Islet precursor cell (in vitro differentiated cells): Measurements from ENCODE around the gene ROR1.
"Not testable (repeated sequence)": the region's sequence is repeated elsewhere in the genome, so short reads cannot be mapped to it uniquely, and the experiment has no call there.

Source experiments
- DNase-seq: peaks from one replicate; pipeline ENCODE4 v3.0.0-alpha.2; 2018

The ROR1 gene

DNA sequence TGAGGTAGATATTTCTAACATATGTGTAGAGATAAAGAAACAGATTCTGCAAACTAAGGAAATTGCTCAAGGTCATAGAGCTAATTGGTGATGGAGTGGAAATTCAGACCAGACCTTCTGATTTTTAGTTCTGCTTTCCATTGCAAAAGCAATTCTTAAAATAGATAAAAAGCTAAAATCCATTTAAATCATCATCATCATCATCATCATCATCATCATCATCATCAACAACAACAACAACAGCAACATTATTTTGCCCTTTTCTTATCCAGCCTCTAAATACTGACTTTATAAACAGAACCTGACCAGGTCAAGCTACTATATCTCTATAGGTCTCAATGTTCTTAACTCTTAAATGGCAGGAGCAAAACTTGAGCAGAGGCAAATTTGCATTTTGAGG is 14.0 kb upstream of the ROR1 start:
- DNase-seq = no peak

DNA sequence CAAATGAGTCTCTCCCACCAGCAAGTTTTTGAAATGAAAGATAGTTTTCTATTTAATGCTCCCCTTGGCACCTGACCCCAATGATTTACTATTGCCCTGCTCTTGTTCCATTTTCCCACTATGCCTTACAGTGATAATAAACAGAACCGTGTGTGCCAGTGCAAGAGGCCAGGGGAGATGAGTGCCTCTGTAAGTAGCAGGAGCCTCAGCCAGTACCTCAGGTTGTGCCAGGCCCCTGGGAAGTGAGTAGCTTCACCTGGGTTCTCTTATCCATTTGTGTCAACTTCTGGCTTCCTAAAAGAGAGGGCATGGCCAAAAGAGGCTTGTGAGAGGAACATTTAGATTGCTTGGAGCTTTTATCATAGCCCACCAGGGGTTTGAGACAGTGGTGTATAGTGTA is 3.4 kb upstream of the ROR1 start:
- no peak for DNase-seq

DNA sequence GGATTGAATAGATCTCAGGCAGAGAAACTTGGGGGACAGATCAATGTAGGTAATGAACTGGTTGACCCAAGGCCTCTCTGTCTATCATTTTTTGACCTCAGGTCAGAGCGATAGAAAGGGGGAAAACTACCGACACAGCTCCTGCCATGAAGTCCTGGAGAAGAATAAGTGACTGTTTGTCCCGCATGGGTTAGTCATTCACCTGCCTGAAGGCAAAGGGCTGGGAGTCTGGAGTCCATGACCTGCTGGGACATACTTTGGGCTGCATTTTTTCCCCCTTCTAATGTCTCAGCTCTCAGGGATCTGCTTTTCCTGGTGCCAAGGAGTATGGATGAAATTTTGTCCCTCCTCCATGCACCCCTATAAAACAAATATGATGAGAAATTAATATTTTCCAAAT is 1.6 kb upstream of the ROR1 start:
- peak; percentile 92 for DNase-seq

DNA sequence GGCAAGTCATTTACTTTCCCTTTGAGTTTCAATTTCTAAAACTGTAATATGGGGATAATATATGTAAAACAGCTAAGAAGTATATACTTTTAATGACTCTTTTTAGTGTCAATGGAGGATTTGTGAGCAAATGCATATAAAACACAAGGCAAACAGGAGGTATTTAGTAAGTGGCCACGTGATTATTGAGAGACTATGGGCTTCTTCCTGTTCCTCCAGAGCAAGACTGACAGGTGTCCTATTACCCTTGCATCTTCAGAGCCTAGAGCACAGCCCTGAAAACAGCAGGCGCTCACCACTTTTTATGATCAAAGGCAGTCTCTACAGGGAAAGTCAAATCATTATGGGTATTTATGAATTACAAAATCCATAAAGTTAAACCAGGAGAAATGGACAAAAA is 941 bp upstream of the ROR1 start:
- DNase-seq = no peak

DNA sequence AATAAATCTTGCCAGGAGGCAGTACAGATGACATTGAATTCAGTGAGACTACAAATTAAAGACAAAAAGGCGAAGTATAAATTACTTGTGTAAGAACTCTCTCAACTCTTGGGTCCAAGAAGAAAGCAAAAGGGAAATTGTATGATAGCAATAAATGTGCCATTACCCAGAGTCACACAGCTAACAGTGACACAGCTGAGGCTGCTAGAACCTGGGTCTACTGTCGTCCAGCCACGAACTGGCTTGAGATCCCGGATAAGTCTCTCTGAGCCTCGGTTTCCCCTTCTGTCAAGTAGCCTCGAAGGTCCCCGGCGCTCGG is 362 bp upstream of the ROR1 start:
- DNase-seq = no peak

DNA sequence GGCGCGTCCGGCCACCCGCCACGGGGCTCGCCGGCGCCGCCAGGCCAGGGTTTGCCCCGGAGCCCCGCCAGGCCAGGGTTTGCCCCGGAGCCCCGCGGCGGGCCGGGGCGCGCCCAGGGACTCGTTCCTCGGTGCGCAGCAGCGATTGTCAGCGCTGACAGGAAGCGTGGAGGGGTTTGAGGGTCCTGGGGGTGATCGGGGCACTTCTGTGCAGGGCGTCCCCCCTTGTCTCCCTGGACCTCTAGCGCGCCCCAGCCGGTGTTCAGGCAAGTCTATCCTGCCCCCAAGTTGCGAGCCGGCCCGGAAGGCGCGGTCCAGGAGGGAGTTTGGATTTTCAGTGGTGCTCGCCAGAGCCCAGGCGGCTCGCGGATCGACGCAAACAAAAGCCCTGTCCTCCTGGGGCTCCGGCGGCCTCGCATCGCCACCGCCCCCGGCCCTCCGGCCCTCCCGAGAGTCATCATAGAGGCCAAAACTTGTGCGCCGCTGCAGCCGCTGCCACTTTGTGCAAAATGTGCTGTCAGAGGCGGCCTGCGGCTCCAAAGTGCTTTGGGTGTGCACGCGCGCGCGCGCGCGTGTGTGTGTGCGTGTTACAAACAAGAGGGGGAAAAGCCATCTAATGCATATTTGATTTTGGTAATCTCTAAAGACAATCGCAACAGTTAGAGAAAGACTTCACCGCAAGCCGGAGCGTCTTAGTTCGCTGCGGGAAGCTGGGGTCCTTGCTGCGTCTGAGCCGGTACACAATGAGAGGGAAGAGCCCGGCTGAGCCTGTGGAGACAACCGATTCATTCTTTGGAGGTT is 1.0 kb downstream of the ROR1 start:
- DNase-seq = peak; percentile 70

DNA sequence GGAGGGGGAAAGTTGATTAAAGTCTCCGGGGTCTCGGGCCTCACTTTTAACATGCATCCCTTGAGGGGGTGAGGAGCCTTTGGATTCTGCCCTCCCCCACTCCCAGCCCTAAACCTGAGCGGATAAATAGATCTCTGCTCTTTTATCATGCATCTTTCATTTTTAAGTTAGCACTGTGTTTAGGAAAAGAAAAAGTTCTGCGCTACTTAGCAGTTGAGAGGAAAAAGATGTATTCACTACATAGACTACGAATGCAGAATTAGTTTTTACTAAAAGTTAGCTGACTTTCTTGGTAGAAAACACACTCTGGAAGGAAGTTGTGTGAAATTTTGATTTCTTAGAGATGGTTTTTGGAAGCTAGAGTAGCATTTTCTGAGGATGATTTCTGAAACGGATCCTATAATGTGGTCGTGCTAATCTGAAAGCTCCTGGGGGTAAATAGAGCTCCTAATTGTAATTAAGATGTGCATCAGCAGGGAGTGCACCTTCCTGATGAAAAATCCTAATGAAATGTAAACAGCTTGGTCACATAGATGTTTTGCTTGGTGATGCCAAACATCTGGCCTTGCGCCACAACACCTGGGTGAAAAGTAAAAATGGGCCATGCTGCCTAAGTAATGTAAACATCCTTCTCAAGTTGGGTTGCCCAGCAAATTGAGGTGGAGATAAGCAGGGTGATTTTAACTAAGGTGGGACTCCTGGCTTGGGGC is 1.8 kb downstream of the ROR1 start:
- no peak for DNase-seq

DNA sequence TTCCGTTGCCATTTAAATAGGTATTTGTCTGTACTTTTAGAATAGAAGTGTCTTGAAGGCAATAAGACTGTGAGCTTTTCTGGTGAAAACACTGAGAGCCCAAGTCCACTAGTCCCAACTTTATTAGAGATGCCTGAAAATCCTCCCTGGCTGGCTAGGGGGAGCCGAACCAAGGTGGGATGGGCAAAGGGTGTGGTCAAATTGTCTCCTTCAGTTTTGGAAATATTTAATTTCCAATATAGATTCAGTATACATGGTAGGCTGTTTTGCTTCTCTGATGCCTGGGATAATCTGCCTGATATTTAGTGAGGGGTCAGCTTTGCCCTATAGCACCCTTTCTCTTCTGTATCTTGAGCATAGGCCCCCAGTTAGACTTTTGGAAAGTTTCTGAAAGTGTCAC is 3.5 kb downstream of the ROR1 start:
- DNase-seq = no peak

DNA sequence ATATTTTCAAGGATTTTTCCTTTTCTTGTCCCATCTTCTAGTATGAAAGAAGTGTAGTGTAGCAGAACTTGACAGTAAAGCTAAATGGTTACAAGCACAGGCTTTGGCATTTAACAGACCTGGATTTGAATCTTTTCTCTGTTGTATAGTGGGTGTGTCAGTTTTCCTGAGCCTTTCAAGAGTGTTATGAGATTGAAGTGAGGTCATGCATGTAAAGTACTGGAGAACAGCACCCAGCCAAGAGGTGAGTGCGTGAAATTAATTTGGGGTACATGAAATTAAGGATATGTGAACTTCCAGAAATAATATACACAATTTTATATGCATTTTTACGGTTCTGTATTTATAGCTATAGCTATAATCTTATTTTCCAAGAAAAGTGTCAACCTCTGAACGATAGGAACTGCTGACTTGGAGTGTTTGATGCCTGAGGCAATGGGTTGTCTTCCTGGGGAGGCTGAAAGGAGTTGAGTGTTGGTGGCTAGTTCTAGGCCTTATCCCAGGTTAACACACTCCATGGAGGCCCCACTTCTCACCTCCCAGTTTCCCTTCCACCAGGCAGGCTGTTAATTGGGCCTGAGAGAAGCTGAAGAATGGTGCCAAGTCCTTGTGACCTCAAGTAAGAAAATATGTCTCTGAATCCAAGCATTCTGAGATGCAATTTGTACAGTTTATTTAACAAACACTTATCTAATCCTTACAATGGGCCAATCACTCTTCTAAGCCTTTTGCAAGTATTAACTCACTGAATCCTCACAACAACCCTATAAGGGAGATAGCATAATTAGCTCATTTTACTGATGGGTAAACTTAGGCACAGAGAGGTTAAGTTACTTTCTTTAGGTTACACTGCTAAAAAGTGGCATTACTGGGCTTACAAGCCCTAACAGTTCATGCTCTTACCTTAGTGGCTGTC is 4.4 kb downstream of the ROR1 start:
- DNase-seq = no peak

DNA sequence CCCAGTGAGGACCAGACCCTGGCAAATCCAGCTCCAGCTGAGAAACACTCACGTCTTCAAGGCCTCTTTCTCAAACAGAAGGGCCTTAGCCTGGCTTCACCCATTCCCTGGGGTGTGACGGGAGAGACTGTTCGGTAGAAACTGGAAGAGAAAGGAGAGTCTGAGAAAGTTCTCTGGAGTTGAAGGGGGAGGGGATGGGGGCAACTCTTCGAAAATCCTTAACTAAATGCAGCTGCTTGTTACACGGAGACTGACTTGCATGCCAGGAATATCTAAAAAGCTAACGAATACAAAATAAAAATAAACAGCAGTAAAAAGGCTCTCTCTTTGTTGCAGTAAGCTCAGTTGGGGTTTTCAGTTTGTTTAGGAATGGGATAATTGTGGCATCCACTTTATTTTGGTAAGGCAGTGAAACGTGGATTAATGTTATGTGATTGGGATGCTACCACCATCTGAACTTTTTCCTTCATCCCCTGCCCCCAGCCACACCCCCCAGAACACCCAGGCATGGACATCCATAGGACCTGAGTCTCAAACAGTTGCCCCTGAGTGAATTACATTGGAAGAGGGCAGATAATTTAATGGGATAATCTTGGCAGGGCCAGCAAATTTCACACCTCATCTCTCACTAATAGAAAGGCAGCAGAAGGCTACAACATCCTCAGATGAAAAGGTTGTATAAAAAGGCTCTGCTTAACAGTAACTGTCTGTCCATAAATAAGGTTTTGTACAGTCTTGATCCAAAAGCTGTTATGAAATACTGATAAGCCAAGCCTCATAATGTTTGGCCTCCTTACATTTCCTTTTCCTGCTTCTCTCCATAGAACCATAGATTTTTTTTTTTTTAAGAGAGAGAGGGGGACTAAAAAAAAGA is 5.8 kb downstream of the ROR1 start:
- DNase-seq = peak; percentile 72

DNA sequence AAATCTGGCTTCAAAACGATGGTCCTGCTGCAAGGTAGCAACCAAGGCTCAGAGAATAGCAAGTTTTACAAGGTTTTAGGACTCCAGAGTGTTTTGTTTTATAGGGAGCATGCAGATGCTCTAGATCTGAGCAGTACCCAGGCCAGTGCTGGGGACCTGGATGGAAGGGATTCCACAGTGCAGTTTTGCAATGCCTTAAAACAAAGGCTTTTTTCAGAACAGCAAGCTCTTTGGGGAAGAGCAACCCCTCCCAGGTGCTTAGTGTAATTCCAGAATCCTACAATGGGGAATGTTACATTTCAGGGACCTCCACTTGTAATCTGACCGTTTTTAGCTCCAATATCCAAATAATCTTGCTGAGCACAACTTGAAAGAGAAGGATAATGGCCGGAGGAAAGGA is 6.7 kb downstream of the ROR1 start:
- peak; percentile 68 for DNase-seq

DNA sequence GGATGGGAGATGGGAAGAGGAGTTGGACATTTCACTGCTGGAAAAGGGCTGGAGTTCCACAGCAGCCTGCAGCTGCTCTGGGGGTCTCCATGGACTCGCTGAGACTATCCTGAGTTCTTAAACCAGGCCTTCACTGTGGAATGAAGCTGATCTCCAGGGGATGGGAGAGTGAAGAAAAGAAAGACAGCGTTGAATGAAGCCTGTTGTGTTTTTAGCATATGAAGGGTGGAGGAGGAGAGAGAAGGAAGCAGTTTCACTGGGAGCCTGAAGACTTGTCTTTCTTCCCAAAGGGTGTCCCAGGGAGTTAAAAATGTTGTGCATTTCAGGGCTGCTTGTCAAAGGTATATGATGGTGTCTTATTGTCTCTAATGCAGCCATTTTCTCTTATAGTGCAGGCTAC is 9.2 kb downstream of the ROR1 start:
- no peak for DNase-seq

DNA sequence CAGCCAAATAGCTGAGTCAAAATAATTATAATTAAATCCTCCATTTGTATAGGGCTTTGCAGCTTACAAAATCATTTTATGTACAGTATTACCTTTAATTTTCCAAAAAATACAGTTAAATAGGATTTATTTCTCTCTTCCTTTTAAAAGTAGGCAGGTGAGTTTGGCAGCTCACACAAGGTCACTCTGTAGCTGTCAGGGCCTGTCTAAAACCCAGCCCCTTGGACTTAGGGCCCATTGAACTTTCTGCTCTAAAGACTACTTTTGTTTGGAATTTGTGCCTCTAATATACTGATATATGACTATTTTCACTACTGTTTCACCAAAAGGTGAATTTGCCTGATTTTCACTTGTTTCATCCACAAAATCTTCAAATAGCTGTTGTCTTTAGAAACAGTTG is 10.3 kb downstream of the ROR1 start:
- DNase-seq = no peak

DNA sequence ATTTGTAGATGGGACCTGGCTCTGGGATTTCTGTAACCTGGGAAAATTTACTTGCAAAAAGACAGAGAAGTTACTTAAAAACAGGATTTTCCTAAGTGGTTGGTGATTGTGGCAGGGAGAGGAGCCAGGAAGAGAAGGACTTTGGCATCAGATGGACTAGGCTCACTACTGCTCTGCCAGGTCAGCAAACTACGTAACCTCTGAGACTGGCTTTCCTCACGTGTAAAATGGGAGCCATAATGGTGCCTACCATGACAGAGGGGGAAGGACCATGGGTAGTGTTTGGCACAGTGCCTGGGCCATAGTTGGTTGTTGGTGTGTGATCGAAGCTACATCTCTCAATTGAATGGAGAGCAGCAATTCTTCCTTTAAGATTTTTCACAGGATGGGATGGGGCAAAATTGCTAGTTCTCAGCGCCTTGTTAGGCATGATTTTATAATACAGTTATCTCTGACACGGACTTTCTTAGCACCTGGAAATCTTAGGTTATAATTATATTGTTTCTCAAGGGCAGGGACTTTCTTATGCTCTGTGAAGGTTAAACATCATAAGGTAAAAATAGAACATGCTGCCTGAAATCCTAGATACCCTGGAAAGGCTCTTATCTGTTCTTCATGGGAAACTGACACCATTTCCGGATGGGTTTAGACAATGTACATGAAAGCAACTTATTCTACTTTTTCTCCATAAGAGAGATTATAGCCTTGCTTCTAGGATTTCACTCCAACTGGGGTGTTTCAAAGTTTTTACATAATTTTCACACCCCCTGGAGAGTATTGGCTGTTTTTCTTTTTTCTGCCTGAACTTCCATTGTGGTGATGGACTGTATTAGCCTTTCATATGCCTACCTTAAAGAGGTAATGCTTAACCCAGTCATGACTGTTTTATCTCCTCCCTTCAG is 10.9 kb downstream of the ROR1 start:
- no peak for DNase-seq

DNA sequence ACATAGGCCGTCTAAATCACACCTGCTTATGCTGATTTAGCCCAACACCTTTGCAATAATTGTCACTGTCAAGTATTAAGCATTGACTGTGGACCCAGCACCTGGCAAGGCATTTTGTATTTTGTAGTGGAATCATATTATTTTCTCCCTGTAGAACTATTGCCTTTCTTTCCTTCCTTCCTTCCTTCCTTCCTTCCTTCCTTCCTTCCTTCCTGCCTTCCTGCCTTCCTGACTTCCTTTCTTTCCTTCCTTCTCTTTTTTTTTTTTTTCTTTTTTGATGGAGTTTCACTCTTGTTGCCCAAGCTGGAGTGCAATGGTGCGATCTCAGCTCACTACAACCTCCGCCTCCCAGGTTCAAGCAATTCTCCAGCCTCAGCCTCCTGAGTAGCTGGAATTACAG is 13.5 kb downstream of the ROR1 start:
- DNase-seq = not testable (repeated sequence)

DNA sequence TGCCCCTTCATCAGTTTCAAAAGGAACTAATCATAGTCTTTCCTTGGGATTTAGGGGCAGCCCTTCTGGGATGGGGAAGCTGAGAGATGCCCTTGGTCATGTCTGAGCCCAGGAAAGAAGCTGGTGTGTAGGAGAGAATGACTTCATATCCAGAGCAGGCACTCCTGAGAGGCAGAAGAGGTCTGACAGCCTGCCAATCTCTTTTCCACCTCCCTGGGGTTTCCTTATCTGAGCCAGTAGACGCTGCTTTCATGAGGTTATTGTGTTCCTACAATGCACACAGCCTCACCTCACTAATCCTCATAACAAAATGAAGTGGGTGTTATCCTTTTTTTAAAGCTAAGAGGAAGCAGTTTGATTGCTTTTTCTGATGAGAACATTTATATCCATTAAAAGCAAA is 14.1 kb downstream of the ROR1 start:
- no peak for DNase-seq

DNA sequence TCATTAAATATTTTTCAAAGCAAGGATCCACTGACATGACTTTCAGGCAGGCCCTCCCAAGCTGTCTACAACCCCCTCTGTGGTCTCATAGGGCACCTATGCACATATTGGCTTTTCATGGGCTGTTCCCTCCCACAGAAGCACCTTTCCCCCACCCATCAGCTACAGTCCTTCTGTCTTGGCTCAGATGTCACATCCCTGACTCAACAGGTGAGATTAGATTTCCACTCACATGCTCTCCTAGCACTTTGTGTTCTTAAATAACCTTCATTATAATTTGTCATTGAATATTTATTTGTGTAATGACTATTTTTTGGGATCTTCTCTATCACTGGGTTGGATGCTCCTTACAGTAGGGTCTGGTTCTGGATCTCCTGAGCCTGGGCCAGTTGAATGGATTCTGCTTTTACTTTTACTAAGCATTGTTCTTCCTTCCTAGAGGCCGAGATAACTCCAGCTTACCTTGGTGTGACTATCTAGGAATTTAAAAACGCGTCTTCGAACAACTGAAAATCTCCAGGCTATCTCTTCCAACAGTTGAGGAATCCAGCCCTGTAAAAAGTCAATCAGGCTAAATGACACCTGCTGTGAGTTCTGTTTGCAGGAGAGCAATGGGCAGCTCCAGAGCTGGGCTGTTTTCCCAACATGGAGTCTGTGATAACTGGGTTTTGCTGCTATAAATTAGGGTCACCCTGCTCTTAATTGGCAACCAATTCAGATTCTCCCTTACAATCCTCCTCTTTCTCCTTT is 16.2 kb downstream of the ROR1 start:
- DNase-seq = no peak

DNA sequence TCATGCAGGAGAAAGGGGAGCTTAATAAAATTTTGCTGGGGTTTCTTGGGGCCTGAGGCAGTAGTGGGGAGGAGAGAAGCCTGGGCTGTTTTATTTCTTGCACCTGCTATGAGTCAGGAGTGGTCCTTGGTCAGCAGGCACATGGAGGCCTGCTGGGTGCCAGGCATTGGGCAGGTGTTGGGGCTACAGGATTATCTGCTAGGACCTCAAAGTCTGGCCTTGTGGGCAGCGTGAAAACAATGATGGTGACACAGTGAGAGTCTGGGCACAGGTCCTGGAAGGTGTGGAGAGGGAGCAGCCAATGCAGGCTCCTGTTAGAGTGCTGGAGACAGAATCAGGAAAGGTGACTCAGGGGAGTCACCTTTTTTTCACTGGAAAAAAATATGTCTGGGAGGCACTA is 17.2 kb downstream of the ROR1 start:
- DNase-seq = no peak

DNA sequence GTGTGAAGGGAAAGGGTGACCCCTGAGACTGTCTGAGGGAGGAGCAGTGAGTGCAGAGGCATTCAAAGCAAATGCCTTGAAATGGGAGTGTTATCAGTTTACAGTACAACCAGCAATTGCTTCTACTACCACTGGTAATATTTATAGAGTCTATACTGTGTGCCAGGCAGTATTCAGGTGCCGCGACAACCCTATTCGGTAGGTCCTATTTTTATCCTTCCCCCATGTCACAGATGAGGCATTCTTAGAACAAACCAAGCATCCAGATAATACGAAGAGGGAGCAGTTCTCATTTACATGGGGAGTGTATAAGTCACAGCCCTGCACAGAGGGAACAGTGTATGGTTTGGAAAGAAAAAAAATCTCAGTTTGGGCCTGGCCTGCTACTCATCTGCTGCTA is 18.3 kb downstream of the ROR1 start:
- DNase-seq = no peak

DNA sequence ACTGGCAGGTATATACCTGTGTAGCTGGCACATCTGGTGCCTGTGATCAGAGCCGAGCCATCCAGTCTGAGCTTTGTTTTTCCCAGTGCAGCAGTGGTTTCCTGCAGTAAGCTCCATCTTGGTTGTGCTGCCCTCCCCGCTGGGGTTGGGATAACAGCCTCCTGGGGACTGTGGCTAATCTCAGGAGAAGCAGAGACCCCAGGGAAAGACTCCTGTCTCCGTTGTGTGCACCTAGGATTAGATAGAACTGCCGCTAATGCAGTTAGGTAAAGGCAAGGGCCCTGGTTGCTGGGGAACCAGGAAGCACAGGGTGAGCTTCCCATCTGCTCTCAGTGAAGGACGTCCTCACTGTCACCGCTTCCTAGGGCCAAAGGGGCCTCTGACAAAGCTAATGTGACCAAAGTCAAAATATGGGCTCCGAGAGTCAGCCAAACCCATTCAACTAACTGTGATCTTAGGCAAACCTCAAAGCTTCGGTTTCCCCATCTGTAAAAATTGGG is 20.0 kb downstream of the ROR1 start:
- no peak for DNase-seq

DNA sequence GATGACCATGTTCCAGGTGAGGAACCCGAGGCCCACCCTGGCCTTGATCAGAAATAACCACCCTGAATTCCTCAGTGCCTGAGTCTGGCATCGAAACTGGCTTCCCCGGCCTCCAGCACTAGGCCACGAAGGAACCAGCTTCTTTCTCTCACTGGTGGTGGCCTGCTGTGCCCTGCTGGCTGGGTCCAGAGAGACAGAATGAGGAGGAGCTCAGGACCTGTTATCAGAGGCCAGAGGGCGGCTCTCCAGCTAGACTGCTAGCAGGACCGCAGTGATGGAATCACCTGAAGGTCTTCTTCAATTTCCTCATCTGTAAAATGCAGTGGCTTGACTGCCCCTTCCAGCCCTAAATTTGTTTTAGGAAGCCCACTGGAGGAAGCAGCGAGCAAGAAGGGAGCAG is 20.5 kb downstream of the ROR1 start:
- no peak for DNase-seq
